Colonic mucosa (tissue), 4 donors: ENCODE results near the gene TNF. TPM values are rescaled to one million over a fixed set of nuclear protein-coding genes. Genes with fewer than 3 reads are reported as not detected.
A peak's percentile ranks its signal among the peaks of the same experiment; 100 is the strongest.

Source experiments
- DNase-seq: peaks from one replicate; pipeline ENCODE4 v3.0.0-alpha.2; 2020
- H3K27ac ChIP-seq: fragments of 200-600 bp; one replicate; pipeline ENCODE4 v1.8.0; 2021
- H3K27me3 ChIP-seq: fragments of 200-600 bp; one replicate; pipeline ENCODE4 v1.8.0; 2021
- H3K36me3 ChIP-seq: fragments of 200-600 bp; one replicate; pipeline ENCODE4 v1.8.0; 2021
- H3K4me1 ChIP-seq: fragments of 200-600 bp; one replicate; pipeline ENCODE4 v1.8.0; 2021; ENCODE audit warnings: mild to moderate bottlenecking
- H3K4me3 ChIP-seq: fragments of 200-600 bp; one replicate; pipeline ENCODE4 v1.8.0; 2021
- H3K9ac ChIP-seq, 2 donors: one replicate each; pipeline ENCODE4 v1.7.0; 2013; ENCODE audit warnings: control low read depth in 2 of 2, low read depth in 2 of 2, low read length in 2 of 2
- H3K9me3 ChIP-seq: fragments of 200-600 bp; one replicate; pipeline ENCODE4 v1.8.0; 2021
- intact Hi-C: fragments of 100-400 bp; cut with DNase I; formaldehyde crosslinking; loops from one replicate; pipeline ENCODE4 v1.14.1; 2022
- total RNA-seq, 2 donors: library from RNA; stranded (reverse); fragmentation: NEBNext Ultra II Directional in 1 of 2; extraction: Animal tissue kit (Norgen Biotek cat#: 25700) in 1 of 2; gene quantifications; one replicate each; pipeline ENCODE4 v1.2.1, GENCODE V29; 2021
- TF ChIP-seq, protein P1 (sequence below): fragments of 200-600 bp; IDR thresholded peaks from one replicate; pipeline ENCODE4 v1.8.0; 2022; ENCODE audit warnings: antibody characterized with exemption, mild to moderate bottlenecking
- donor health status: healthy.
- donor health status: DM: no; HTN: no; CAD: no.
- donor health status: DM: no; HTN: no; CAD: no.

Gene TNF
- total RNA-seq, 2 donors from 2014 or later = 0.48 to 1.4 TPM

DNA sequence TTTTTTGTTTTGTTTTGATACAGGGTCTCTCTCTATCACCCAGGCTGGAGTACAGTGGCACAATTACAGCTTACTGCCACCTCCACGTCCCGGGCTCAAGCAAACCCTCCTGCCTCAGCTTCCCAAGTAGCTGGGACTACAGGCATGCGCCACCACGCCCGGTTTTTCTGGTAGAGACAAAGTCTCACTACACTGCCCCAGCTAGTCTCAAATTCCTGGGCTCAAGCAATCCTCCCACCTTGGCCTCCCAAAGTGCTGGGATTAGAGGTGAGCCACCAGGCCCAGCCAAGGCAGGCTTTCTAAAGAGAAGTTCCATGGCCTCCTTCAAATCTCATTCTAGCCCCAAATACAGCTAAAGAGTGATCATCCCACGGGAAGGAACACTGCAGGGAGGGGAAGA lies 41.4 kb upstream of the TNF start:
- intact Hi-C loops = no loop called here
- no peak for DNase-seq
- Histone ChIP-seq H3K27me3 (no peaks in the 10 kb centered on the region), H3K36me3 (peaks cover 49% of the 10 kb centered on the region), H3K27ac (no peak overlapping the region), H3K9me3 (no peaks in the 10 kb centered on the region), H3K9ac (no peak overlapping the region), H3K4me3 (no peak overlapping the region), H3K4me1 (peaks cover 2% of the 10 kb centered on the region)
- TF ChIP-seq, protein P1, sequence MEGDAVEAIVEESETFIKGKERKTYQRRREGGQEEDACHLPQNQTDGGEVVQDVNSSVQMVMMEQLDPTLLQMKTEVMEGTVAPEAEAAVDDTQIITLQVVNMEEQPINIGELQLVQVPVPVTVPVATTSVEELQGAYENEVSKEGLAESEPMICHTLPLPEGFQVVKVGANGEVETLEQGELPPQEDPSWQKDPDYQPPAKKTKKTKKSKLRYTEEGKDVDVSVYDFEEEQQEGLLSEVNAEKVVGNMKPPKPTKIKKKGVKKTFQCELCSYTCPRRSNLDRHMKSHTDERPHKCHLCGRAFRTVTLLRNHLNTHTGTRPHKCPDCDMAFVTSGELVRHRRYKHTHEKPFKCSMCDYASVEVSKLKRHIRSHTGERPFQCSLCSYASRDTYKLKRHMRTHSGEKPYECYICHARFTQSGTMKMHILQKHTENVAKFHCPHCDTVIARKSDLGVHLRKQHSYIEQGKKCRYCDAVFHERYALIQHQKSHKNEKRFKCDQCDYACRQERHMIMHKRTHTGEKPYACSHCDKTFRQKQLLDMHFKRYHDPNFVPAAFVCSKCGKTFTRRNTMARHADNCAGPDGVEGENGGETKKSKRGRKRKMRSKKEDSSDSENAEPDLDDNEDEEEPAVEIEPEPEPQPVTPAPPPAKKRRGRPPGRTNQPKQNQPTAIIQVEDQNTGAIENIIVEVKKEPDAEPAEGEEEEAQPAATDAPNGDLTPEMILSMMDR = no peak

DNA sequence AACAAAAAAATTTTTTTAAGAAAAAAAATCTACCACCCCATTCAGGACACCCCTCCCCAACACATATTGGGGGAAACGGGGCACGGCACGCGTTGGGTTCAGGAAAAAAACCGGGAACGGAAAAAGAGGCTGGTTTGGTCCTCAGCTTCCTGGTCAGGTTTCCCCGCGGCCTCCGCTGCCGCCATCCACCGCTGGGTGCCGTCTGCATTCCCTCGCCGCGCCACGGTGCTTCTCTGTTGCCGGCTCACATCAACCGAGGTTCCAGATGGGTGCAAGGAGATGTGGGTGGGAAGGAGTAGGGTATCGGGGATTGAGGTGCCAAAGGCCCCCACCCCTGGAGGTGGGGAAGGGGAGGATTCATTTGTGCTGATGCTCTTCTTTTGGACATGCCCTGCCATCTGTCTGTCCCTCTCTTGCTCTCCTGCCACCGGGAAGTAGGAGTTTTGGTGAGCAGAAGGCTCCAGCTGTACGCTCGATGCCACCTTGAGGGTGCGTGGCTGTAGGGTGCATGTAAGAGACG lies 40.8 kb upstream of the TNF start:
- no peak for DNase-seq
- Histone ChIP-seq H3K27me3 (no peaks in the 10 kb centered on the region), H3K36me3 (peaks cover 50% of the 10 kb centered on the region), H3K4me3 (no peak overlapping the region), H3K4me1 (peaks cover 8% of the 10 kb centered on the region), H3K9ac (no peak overlapping the region), H3K27ac (no peak overlapping the region), H3K9me3 (no peaks in the 10 kb centered on the region)
- intact Hi-C loops = no loop called here
- TF ChIP-seq, protein P1 = no peak

DNA sequence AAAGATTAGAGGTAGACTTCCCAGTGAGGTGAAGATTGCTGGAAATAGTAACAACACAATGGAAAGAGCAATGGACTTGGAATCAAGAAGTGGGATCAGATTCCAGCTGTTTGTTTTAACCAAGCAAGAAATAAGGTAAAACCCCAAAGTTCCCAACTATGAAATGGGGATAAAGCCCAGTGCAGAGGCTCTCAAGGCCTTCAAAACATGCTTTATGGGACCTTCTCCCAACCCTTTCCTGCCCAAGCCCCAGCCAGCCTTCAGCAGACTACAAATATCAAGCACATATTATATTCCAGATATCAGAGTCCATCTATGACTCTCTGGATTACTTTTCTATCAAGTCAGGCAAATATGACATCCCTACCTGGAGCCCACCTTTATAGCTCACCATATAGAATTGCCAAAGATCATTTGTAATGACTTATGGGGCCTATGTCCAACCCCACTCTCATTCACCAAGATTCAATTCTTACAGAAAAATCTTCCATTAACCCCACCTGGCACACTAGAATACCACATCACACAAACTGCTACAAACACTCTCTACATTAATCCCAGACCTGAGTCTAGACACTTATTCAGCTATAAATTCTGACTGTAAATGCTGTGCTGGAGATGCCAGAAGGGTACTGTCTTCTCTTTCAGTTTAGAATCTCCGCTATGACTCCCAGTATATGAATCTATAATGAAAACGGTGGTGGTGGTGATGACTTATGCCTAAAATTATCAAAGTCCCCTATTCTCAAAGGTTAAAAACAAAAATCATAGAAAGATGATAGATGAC lies 39.6 kb upstream of the TNF start:
- H3K4me3 ChIP-seq = no peak overlapping the region
- no peaks in the 10 kb centered on the region for H3K27me3 ChIP-seq
- H3K36me3 ChIP-seq = peaks cover 48% of the 10 kb centered on the region
- no peak for DNase-seq
- no peak overlapping the region for H3K9ac ChIP-seq
- intact Hi-C loops = no loop called here
- TF ChIP-seq, protein P1 = no peak
- H3K9me3 ChIP-seq = no peaks in the 10 kb centered on the region
- H3K4me1 ChIP-seq = peaks cover 11% of the 10 kb centered on the region
- no peak overlapping the region for H3K27ac ChIP-seq

DNA sequence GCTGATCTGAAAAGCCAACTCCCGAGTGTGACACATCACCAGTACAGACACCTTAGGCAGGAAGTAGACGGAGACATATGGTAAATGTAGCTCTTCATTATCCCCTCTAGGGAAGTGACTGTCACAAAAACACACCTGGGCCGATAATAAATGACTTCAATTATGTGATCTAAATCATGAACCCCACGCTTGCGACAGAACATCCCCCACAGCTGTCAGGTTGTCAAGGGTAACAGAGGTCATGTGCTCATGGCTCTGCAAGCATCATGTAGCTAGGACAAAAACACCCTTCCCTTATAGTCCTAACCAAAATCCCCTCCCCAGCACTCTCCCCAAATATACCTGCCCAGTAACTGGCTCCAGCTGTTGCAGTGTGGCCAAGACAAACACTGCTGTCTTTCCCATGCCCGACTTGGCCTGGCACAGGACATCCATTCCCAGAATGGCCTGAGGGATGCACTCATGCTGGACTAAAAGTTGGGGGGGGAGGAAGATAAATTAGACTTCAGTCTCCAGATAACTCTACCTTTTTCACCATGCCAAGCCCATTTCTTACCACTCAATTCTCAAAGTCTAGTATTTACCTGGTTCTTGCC lies 36.5 kb upstream of the TNF start:
- Histone ChIP-seq H3K9me3 (no peaks in the 10 kb centered on the region), H3K9ac (peak overlapping the region in 1 of 2 donors; percentile 1), H3K27ac (no peak overlapping the region), H3K36me3 (peaks cover 34% of the 10 kb centered on the region), H3K27me3 (no peaks in the 10 kb centered on the region), H3K4me3 (no peak overlapping the region), H3K4me1 (peaks cover 11% of the 10 kb centered on the region)
- intact Hi-C loops = no loop called here
- DNase-seq = no peak
- TF ChIP-seq, protein P1 = no peak

DNA sequence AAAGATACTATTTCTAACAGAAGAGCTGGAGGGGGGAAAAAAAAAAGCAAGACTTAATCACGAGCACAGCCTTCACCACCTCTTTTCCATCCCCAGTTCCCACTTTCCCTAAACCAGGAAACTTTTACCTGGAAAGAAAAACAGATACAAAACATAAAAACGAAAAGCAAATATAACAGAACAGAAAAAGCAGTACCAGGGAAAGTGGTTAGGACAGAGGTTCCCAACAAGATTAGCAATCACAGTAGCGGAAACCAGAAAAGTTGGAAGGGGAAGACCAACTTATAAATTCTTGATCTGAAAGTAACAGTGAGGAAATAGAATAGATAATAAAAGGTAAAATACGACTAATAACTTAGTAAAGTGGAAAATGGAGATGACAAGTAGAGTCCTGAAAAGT lies 34.7 kb upstream of the TNF start:
- Histone ChIP-seq H3K4me1 (peaks cover 11% of the 10 kb centered on the region), H3K9me3 (no peaks in the 10 kb centered on the region), H3K27me3 (no peaks in the 10 kb centered on the region), H3K4me3 (peak overlapping the region; percentile 72), H3K9ac (peak overlapping the region; percentile 72 to 85), H3K27ac (peak overlapping the region; percentile 95), H3K36me3 (peaks cover 17% of the 10 kb centered on the region)
- intact Hi-C loops = loop anchor here (10.0 kb wide), 1 partner anchor 46 kb away; the partner anchor contains the start of gene MICB
- TF ChIP-seq, protein P1 = no peak
- DNase-seq = no peak
